GM12864 (cell line): ENCODE data around the gene MYCBP.

ENCODE experiments used
- DNase-seq: peaks from one replicate; pipeline ENCODE4 v3.0.0-alpha.2; 2011; ENCODE audit warnings: low read depth
- H3K4me3 ChIP-seq: 2 replicates; pipeline ENCODE4 v1.5.1; 2011; ENCODE audit warnings: mild to moderate bottlenecking, low read depth, low read length, control low read depth
- TF ChIP-seq, protein P1 (sequence below): IDR thresholded peaks from 2 replicates; pipeline ENCODE4 v1.5.1; 2011; ENCODE audit warnings: low read depth, mild to moderate bottlenecking, moderate library complexity, low read length, control low read depth, inconsistent platforms; ENCODE audit errors: missing control alignments

The MYCBP gene

DNA sequence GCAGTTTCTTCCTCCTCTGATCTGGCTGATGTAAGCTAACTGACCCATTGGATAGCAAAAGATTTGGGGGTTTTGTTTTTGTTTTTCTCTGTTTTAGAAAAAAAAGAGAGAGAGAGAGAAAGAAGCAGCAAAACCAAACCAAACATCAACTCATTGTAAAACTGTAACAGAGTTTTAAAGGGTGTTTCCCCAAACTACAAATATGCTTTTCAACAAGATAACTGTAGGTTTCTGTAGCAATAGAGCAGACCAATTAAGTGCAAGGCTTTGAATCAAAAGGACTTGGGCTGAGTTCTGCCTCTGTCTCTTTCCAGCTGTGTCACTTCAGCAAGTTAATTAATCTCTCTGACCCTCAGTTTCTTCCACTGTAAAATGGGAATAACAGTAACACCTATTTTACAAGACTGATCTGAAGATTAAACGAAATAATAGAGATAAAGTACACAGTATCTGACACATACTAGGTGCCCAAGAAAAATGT, 58.1 kb downstream of the MYCBP start:
- no peak overlapping the region for H3K4me3 ChIP-seq
- DNase-seq = no peak
- TF ChIP-seq, protein P1, sequence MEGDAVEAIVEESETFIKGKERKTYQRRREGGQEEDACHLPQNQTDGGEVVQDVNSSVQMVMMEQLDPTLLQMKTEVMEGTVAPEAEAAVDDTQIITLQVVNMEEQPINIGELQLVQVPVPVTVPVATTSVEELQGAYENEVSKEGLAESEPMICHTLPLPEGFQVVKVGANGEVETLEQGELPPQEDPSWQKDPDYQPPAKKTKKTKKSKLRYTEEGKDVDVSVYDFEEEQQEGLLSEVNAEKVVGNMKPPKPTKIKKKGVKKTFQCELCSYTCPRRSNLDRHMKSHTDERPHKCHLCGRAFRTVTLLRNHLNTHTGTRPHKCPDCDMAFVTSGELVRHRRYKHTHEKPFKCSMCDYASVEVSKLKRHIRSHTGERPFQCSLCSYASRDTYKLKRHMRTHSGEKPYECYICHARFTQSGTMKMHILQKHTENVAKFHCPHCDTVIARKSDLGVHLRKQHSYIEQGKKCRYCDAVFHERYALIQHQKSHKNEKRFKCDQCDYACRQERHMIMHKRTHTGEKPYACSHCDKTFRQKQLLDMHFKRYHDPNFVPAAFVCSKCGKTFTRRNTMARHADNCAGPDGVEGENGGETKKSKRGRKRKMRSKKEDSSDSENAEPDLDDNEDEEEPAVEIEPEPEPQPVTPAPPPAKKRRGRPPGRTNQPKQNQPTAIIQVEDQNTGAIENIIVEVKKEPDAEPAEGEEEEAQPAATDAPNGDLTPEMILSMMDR = no peak

DNA sequence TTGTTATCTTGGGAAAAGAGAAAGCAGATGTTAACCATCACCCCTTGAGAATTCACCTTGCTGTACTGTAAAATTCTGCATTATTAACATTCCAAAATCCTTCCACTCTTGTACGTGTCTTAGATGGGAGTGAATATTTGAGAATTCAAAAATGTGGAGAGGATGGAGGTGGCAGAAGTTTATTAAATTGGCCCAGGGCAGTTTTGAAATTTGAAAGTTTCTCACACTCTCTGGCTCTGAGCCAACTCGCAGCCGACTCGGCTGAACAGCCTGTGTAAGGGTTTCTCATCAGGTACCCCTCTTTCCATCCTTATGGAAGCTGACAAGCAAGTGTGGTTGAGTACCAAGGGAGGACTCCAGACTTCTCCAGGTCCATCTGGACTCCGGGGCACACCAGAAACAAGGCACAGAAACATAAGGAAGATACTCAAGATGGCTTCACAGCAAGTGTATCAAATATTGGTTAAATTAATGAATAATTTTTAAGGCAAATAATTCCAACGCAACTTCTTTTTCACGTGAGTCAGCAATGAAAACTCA, 58.6 kb downstream of the MYCBP start:
- DNase-seq = no peak
- no peak overlapping the region for H3K4me3 ChIP-seq
- TF ChIP-seq, protein P1 = no peak

DNA sequence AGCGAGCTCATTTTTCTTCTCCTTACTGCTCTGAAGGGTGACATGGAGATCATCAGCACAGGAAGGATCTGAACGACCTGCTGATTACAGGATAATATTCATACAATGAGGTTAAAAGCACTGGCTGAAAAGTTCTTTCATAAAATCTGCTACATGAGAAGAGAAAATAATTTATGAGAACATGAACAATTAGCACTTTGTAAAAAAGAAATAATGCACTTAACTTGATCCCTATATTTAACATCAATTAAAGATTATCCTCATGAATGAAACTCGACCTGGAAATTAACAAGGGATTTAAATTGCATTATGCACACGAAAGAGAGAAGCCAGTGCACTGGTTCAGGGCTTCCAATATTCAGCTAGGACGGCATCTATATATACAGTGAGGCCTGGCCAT, 60.2 kb downstream of the MYCBP start:
- DNase-seq = no peak
- TF ChIP-seq, protein P1 = no peak
- no peak overlapping the region for H3K4me3 ChIP-seq
